ENCODE results near the gene FAM83G.

DNA sequence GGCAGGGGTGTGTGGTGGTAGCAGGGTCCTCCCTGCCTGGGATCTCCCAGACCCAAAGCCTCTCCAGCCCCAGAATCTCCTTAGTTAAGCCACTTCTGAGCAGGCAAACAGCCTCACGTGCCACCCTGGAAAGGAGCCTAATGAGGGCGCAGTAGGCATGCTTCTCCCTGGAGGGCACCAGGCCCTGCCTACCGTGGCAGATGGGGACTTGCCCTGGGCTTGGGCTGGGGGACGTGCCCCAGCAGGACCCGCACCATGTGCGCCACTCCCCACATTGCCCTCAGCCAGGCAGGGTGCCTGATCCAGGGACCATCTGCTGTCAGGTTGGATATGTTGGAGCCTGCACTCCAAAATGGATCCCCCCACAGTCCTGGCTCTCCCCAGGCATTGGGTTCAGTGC lies 14.2 kb downstream of the FAM83G start:
- TF ChIP-seq, protein P1, sequence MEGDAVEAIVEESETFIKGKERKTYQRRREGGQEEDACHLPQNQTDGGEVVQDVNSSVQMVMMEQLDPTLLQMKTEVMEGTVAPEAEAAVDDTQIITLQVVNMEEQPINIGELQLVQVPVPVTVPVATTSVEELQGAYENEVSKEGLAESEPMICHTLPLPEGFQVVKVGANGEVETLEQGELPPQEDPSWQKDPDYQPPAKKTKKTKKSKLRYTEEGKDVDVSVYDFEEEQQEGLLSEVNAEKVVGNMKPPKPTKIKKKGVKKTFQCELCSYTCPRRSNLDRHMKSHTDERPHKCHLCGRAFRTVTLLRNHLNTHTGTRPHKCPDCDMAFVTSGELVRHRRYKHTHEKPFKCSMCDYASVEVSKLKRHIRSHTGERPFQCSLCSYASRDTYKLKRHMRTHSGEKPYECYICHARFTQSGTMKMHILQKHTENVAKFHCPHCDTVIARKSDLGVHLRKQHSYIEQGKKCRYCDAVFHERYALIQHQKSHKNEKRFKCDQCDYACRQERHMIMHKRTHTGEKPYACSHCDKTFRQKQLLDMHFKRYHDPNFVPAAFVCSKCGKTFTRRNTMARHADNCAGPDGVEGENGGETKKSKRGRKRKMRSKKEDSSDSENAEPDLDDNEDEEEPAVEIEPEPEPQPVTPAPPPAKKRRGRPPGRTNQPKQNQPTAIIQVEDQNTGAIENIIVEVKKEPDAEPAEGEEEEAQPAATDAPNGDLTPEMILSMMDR (IDR thresholded peaks at IDR 0.05; ENCODE audit: extremely low read depth in 1 of 2, insufficient read depth in 1 of 2, low read depth in 1 of 2, low read length in 2 of 2), result no peak
- TF ChIP-seq MYC (IDR thresholded peaks at IDR 0.05; ENCODE audit: low read depth, low read length) (no peak), POLR2A (IDR thresholded peaks at IDR 0.05; ENCODE audit: low read depth, low read length) (no peak)
- TF ChIP-seq, protein P2, sequence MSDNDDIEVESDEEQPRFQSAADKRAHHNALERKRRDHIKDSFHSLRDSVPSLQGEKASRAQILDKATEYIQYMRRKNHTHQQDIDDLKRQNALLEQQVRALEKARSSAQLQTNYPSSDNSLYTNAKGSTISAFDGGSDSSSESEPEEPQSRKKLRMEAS (IDR thresholded peaks at IDR 0.05; ENCODE audit: insufficient read depth, insufficient read length), result no peak

Measured in endothelial cell of umbilical vein (primary cell).